ENCODE measurements around the gene PRICKLE4.

PRICKLE4 gene

GRCh38 chr6:41779336-41779735, 1.2 kb upstream of the PRICKLE4 start:
- no peak for DNase-seq (ENCODE audit: low spot score)
- in situ Hi-C loops (cut with MboI; ENCODE audit: low sequenced_read_pairs, unreplicated experiment) = no loop called here
- TF ChIP-seq CTCF (IDR thresholded peaks at IDR 0.05; ENCODE audit: borderline replicate concordance, control extremely low read depth, extremely low read depth, insufficient read depth, missing control alignments) = no peak

GRCh38 chr6:41779788-41780550, 613 bp upstream of the PRICKLE4 start, which contains the start of gene FRS3:
TSS of gene FRS3 (minus strand) at chr6:41779900. CDS start at chr6:41776987, 2,913 bp downstream.
- DNase-seq (ENCODE audit: low spot score) = peak; percentile 99
- peak; percentile 97 for TF ChIP-seq CTCF (IDR thresholded peaks at IDR 0.05; ENCODE audit: borderline replicate concordance, control extremely low read depth, extremely low read depth, insufficient read depth, missing control alignments)
- in situ Hi-C loops (cut with MboI; ENCODE audit: low sequenced_read_pairs, unreplicated experiment) = no loop called here

DNA sequence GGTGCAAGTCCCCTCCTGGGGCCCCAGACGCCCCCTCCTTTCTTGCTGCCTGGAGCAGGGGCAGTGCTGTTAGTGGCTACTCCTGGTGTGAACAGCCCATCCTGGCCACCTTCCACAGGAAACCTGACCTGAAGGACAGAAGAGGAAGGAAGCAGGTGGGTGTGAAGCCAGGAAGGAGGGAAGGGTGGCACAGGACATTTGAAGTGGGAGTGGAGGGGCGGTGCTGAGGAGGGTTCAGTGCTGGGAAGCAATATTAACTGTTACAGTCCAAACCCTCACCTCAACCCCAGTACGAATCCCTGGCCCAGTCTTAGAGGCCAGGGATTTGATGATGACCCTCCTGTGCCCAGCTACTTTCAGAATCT, 766 bp downstream of the PRICKLE4 start:
- DNase-seq (ENCODE audit: low spot score) = no peak
- no peak for TF ChIP-seq CTCF (IDR thresholded peaks at IDR 0.05; ENCODE audit: borderline replicate concordance, control extremely low read depth, extremely low read depth, insufficient read depth, missing control alignments)
- in situ Hi-C loops (cut with MboI; ENCODE audit: low sequenced_read_pairs, unreplicated experiment) = no loop called here

DNA sequence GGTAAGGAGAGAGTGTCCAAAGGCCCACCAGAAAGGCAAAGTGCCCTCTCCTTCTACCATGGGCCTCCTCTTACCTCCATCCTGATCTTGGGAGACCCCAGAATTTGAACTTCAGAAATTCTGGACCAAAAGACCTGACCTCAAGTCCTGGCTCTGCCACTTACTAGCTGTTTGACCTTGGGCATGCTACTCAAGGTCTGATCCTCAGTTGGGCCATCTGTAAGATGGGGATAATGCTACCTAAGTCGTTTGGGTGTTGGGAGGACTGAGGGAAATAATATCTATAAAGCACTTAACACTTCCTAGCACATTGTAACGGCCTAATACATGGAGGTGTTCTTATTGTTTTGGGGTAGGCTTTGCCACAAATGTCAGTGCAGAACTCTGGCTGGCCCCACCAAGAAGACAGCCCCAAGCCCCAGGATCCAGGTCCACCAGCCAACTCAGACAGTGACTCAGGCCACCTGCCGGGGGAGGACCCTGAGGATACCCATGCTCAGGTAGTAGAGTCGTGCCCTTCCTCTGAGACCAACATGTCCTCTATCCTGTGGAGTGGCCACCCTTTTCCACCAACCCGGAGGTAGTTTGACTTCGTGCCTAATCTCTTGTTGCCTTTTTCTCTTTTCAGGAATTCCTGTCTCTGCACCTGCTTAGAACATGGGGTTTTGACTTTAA, 2.7 kb downstream of the PRICKLE4 start:
- no peak for TF ChIP-seq CTCF (IDR thresholded peaks at IDR 0.05; ENCODE audit: borderline replicate concordance, control extremely low read depth, extremely low read depth, insufficient read depth, missing control alignments)
- in situ Hi-C loops (cut with MboI; ENCODE audit: low sequenced_read_pairs, unreplicated experiment) = no loop called here
- no peak for DNase-seq (ENCODE audit: low spot score)

- TF ChIP-seq CTCF (IDR thresholded peaks at IDR 0.05; ENCODE audit: borderline replicate concordance, control extremely low read depth, extremely low read depth, insufficient read depth, missing control alignments) = no peak
- no peak for DNase-seq (ENCODE audit: low spot score)
- in situ Hi-C loops (cut with MboI; ENCODE audit: low sequenced_read_pairs, unreplicated experiment) = no loop called here
These were observed 4.1 kb downstream of the PRICKLE4 start for GRCh38 chr6:41784581-41785171.

GRCh38 chr6:41785254-41785653, 4.7 kb downstream of the PRICKLE4 start:
- TF ChIP-seq CTCF (IDR thresholded peaks at IDR 0.05; ENCODE audit: borderline replicate concordance, control extremely low read depth, extremely low read depth, insufficient read depth, missing control alignments) = no peak
- no peak for DNase-seq (ENCODE audit: low spot score)
- in situ Hi-C loops (cut with MboI; ENCODE audit: low sequenced_read_pairs, unreplicated experiment) = no loop called here
